ENCODE data around the gene COL15A1.

COL15A1 gene

GRCh38 chr9:99001892-99002291 is 58.2 kb downstream of the COL15A1 start:
- DNase-seq (ENCODE audit: low read depth), result no peak
- no peak for TF ChIP-seq CTCF (IDR thresholded peaks at IDR 0.05; ENCODE audit: low read depth, low read length)
- TF ChIP-seq MYC (IDR thresholded peaks at IDR 0.05; ENCODE audit: low read depth, low read length), result no peak
- no peak for TF ChIP-seq POLR2A (IDR thresholded peaks at IDR 0.05; ENCODE audit: extremely low read depth, insufficient read length)
- TF ChIP-seq MAX (IDR thresholded peaks at IDR 0.05; ENCODE audit: low read depth, low read length), result no peak
- H3K4me3 ChIP-seq (ENCODE audit: low read depth, low read length), result no peak overlapping the region

GRCh38 chr9:99002706-99003105 is 59.0 kb downstream of the COL15A1 start:
- no peak for DNase-seq (ENCODE audit: low read depth)
- H3K4me3 ChIP-seq (ENCODE audit: low read depth, low read length), result no peak overlapping the region
- no peak for TF ChIP-seq MYC (IDR thresholded peaks at IDR 0.05; ENCODE audit: low read depth, low read length)
- no peak for TF ChIP-seq CTCF (IDR thresholded peaks at IDR 0.05; ENCODE audit: low read depth, low read length)
- no peak for TF ChIP-seq MAX (IDR thresholded peaks at IDR 0.05; ENCODE audit: low read depth, low read length)
- TF ChIP-seq POLR2A (IDR thresholded peaks at IDR 0.05; ENCODE audit: extremely low read depth, insufficient read length), result no peak

GRCh38 chr9:99003308-99003707 is 59.6 kb downstream of the COL15A1 start:
- no peak overlapping the region for H3K4me3 ChIP-seq (ENCODE audit: low read depth, low read length)

GRCh38 chr9:99004115-99004514 is 60.4 kb downstream of the COL15A1 start:
- TF ChIP-seq MAX (IDR thresholded peaks at IDR 0.05; ENCODE audit: low read depth, low read length) (no peak), MYC (IDR thresholded peaks at IDR 0.05; ENCODE audit: low read depth, low read length) (no peak), CTCF (IDR thresholded peaks at IDR 0.05; ENCODE audit: low read depth, low read length) (no peak), POLR2A (IDR thresholded peaks at IDR 0.05; ENCODE audit: extremely low read depth, insufficient read length) (no peak)
- H3K4me3 ChIP-seq (ENCODE audit: low read depth, low read length), result no peak overlapping the region
- DNase-seq (ENCODE audit: low read depth), result no peak

More at GRCh38 chr9:99003308-99003707, 59.6 kb downstream of the COL15A1 start:
- DNase-seq (ENCODE audit: low read depth), result no peak
- TF ChIP-seq MAX (IDR thresholded peaks at IDR 0.05; ENCODE audit: low read depth, low read length) (no peak), POLR2A (IDR thresholded peaks at IDR 0.05; ENCODE audit: extremely low read depth, insufficient read length) (no peak), CTCF (IDR thresholded peaks at IDR 0.05; ENCODE audit: low read depth, low read length) (no peak)

GRCh38 chr9:99004717-99005460 is 61.2 kb downstream of the COL15A1 start:
- DNase-seq (ENCODE audit: low read depth), result no peak
- TF ChIP-seq MYC (IDR thresholded peaks at IDR 0.05; ENCODE audit: low read depth, low read length), result no peak
- TF ChIP-seq POLR2A (IDR thresholded peaks at IDR 0.05; ENCODE audit: extremely low read depth, insufficient read length), result no peak
- TF ChIP-seq CTCF (IDR thresholded peaks at IDR 0.05; ENCODE audit: low read depth, low read length), result no peak
- TF ChIP-seq MAX (IDR thresholded peaks at IDR 0.05; ENCODE audit: low read depth, low read length), result no peak
- no peak overlapping the region for H3K4me3 ChIP-seq (ENCODE audit: low read depth, low read length)
